GM19240 (cell line): ENCODE results near the gene TAC4.

Experiments
- DNase-seq: peaks from one replicate; pipeline ENCODE4 v3.0.0; 2011; ENCODE audit warnings: low spot score; ENCODE audit not compliant: insufficient read length

Gene TAC4

DNA sequence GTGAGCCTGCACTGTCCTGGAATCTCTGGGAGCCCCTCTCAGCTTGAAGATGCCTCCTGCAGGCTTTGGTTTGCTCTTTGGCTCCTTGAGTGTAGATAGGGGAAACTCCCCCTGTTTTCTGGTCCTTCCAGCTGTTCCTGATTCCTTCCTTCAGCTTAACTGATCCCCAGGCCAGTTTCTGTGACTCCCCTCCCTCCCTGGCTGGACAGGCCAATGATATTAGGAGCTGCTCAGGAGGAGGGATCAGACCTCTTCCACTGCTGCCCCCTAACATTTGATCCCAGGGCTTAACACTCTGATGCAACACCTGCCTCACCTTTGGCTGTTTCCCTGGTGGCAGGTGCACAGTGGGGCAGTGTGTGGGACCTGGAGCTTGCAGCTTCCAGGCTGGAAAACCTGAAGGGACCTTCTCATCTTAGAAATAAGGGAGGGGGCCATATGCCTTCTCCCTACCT, at the start of gene TAC4:
TSS of gene TAC4 (minus strand) at position 51 of the 455 bp plus-strand sequence. CDS start 52 bp downstream, outside the sequence.
- DNase-seq: no peak

- DNase-seq: no peak
These were observed 49.0 kb upstream of the TAC4 start for GRCh38 chr17:49896860-49897259.

DNA sequence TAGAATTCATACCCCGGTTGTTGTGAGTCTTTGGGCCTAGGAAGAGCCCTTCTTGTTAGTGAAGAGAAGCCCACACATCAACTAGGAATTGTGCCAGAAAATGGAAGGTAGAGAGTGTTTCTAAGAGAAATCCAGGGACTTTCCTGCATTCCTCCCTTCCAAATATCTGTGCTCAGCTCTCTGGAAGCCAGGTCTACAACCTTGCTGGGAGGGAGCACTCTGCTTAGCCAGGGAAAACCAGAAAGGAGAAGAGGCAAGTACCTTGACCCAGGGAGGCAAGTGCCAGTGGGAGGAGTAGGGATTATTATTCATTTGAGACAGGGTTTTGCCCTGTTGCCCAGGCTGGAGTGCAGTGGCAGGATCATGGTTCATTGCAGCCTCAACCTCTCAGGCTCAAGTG, 48.4 kb upstream of the TAC4 start:
- no peak for DNase-seq

DNA sequence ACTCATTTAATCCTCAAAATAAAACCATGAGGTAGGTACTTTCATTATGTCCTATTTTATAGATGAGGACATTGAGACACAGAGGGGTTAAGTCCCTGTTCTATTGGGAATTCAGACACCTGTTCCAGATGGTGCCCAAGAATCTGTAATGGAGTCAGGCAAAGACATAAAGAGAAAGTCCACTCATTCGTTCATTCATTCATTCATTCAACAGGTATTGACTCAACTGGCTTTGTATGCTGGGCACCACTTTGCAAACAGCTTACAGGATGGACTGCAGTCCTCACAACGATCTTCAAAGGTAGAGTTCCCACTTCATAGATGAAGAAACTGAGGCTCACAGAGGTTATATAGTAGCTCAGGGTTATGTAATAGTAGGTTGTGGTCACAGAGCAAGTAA, 47.9 kb upstream of the TAC4 start:
- DNase-seq: no peak

- DNase-seq: no peak
These were observed 46.9 kb upstream of the TAC4 start for GRCh38 chr17:49894761-49895160.

DNA sequence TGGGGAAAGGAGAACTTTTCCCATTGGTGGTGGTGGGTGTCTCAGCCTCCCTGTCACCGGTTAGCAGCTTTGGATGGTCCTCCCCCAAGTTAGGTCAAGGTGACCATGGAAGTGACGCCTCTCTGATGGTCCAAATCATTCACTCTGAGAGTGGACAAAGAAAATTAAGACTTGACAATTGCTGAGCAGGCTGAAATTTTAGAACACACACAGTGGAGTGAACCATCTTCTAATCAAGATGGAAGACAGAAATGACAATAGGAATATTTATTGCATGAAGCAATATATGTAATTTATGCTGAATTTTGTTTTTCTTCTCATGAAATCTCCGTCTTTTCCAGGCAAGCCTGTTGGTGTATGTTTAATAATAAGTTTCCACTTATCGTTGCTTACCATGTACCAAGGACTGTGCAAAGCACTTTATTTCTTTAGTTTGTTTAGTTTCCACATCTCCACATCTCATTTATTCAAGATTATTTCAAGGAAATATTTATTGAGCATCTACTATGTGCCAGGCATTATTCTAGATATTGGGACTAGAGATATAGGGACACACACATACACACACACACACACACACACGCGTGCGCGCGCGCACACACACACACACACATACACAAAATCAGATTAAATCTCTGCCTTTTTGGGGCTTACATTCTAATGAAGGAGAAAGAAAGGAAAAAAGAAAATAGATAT, 44.0 kb upstream of the TAC4 start:
- no peak for DNase-seq

GRCh38 chr17:49891271-49891670, 43.4 kb upstream of the TAC4 start:
- DNase-seq: no peak

GRCh38 chr17:49890852-49891251, 43.0 kb upstream of the TAC4 start:
- DNase-seq: no peak

DNA sequence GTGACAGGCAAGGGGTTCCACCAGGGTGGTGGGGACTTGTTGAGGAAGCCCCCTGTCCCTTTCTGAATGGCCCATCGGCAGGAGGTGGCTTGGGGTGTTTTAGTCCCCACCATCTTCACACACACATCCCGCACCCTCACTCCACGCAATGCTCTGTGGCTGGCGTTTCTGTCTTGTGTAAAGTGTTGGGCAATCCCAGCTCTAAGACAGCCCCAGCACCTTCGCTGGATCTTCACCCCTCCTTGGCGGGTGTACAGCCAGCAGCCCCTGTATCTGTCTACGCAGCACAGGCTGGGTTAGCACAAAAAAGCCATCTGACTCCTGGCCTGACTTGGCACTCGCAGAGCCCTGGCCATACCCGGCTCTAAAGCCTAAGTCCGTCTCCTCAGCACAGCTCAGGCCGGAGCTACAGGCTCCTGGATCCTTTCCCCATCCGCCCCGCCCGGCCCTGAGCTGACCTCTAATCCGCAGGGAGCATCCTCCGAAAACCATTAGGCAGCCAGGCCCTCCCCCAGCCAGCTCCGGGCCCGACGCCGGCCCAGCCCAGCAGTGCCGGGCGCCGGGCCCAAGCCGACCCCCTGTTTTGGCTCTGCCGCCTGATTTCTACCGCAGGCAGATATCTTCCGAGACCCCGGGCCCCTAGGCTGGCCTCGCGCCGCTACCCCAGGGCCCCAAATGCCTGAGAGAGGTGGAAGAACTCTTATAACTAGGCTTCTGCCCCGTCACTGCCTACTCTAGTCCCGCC, 42.4 kb upstream of the TAC4 start:
- DNase-seq: no peak

- DNase-seq: no peak
These were observed 41.6 kb upstream of the TAC4 start for GRCh38 chr17:49889500-49889899.

DNA sequence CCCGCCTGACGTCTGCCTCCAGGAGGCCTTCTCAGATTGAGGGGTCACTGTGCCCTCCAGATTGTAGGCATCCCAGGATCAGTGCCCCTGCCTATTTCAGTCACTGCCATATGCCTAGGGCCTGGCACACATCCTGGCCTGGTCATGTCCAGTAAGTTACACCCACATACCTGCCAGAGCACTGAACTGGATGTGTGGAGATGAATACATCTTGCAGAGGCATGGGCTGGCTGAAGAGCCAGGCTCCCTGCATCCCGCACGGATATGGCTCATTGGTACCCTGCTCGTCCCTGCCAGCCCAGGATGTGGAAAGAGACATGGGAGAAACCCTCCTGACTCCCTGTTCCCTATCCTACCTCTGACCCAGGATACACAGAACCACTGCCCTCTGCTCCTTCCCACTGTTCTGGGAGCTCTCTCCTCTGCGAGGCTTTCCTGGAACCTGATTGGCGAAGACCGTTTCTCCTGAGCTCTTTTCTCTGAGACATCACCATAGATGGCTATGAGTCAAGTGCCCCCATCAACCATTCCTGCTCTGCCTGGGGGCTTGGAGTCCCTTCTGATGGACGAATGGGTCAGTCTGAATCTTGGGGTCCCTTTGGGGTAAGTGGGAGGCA, 40.0 kb upstream of the TAC4 start:
- no peak for DNase-seq

GRCh38 chr17:49887086-49887743, 39.3 kb upstream of the TAC4 start:
- no peak for DNase-seq

GRCh38 chr17:49886036-49886435, 38.2 kb upstream of the TAC4 start:
- DNase-seq: no peak

DNA sequence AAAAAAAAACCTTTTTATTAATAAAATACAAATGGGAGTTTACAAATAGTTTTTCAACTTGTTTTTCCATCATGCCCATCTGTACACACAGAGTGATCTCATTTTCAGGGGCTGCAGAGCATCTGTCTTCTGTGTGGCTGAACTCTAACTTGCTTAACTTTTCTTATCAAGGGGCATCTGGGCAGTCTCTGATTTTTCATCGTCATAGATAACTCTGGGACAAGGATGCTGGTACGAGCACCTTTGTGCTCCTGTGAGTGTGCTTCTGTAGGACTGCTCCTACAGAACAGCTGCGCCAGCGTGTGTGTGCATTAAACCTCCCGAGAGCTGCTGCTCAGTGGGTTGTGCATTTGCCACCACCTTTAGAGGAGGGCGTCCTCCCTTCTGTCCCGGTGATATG, 34.6 kb upstream of the TAC4 start:
- DNase-seq: no peak

DNA sequence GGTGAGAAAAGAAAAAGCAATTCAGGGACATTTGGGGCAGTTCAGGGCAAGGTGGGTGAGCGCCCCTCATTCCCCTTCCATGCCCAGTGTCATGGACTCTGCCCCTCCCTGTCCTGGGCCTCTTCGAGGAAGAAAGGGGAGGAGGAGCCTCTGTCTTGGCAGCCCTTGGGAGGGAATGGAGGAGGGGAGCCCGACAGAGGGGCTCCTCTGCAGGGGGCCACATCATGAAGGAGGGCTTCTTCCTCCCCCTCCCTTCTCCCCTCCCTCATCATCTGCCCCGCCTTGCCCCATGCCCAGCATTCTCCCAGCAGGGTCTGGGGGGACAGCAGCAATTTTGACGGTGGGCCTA, 33.2 kb upstream of the TAC4 start:
- no peak for DNase-seq

- peak; percentile 95 for DNase-seq
These were observed 32.6 kb upstream of the TAC4 start for GRCh38 chr17:49880291-49881053.

DNA sequence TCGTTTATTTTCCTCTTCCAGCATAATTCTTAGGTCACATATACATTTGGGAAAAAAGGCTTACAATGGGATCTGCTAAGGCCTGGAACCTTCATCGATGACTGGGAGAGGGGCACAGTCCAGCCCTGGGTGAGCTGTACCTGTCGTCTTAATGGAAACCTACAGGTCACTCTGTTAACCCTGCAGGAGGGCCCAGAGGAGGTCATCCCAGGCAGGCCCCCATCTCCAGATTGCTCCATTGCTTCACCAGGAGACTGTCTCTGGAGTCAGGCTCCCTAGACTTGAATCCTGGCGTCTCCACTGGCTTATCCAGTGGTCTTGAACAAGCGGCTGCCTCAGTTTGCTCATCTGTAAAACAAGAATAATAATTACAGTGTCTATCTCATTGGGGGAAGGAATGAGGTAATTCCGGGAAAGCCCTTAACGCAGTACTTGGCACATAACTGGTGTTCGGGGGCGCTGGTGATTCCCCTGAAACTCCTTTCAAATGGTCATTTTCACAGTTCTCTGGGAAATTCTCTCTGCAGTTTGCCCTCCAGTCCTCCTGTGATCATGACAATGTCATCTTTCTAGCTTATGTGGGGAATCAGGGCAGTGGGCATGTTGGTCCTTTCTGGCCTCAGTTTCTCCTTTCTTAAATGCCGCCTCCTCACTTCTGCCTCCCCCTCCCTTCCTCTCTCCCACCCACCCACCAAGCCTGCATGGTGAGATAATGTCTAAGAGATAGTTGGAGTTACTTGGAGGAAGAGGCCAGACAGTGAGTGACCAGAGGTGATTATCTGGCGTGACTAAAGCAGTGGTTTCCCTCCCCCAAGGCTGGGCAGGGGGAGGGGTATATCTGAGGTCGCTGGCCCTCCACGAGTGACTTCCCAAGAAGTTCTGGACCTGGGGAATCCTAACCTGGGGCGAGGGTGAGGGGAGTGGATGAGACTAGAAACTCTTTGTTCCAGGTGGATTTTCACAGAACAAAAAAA, 31.3 kb upstream of the TAC4 start:
- no peak for DNase-seq

- DNase-seq: no peak
These were observed 27.8 kb upstream of the TAC4 start for GRCh38 chr17:49875685-49876084.

DNA sequence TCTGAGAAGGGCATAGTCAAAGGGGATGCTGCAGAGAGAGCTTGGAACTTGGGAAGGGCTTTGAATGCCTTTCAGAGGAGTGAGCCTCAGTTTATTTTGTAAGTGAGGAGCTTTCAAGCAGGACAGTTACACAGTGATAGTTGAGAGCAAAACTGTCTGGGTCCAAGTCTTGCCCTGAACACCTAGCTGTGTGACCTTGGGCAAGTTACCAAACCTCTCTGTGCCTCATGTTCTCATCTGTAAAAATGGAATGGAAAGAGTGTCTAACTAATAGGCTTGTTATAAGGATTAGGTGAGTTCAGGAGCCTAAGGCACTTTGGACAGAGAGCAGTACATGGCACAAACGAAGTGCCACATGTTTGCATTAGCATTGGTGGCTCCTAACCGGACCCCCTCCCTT, 27.0 kb upstream of the TAC4 start:
- DNase-seq: no peak

DNA sequence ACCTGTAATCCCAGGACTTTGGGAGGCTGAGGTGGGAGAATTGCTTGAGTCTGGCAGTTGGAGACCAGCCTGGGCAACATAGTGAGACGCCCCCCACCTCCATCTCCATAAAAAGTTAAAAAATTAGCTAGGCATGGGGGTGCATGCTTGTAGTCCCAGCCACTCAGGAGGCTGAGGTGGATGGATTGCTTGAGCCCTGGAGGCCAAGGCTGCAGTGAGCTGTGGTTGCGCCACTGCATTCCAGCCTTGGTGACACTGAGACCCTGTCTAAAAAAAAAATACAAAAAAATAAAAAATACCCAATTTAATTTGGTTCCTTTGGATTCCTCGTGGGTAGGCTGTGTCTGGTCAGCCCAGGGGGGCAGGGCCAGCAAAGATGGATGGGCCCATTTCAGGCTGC, 26.1 kb upstream of the TAC4 start:
- no peak for DNase-seq
